H1 (cell line): ENCODE data around the gene DTD1. TPM values are rescaled to one million over a fixed set of nuclear protein-coding genes. Genes with fewer than 3 reads are reported as not detected.

Experiments
- EP300 ChIP-seq, 2 experiments: IDR thresholded peaks; 1 replicate in 1 of 2; 2 replicates in 1 of 2; pipeline ENCODE4 v1.6.1; 2011 to 2012; ENCODE audit warnings: low read depth in 2 of 2, low read length in 2 of 2, mild to moderate bottlenecking in 2 of 2, borderline replicate concordance in 1 of 2, inconsistent platforms in 1 of 2, moderate library complexity in 1 of 2
- HDAC2 ChIP-seq, 2 experiments: fragments of 300-600 bp in 1 of 2; sonication (generic) in 1 of 2; IDR thresholded peaks; 2 replicates each; pipeline ENCODE4 v1.6.1; 2011 to 2012; ENCODE audit warnings: low read depth in 2 of 2, low read length in 2 of 2, mild to moderate bottlenecking in 2 of 2, moderate library complexity in 2 of 2, borderline replicate concordance in 1 of 2, inconsistent platforms in 1 of 2
- HDAC6 ChIP-seq: IDR thresholded peaks from one replicate; pipeline ENCODE4 v1.7.1; 2012; ENCODE audit warnings: low read depth, mild to moderate bottlenecking, inconsistent platforms, low read length, moderate library complexity
- NRF1 ChIP-seq: IDR thresholded peaks from 2 replicates; pipeline ENCODE4 v1.6.1; 2011; ENCODE audit warnings: mild to moderate bottlenecking, low read depth, low read length, improper control_type of control experiment
- RAD21 ChIP-seq, 2 experiments: IDR thresholded peaks in 1 of 2; conservative IDR thresholded peaks in 1 of 2; 2 replicates each; pipeline ENCODE4 v1.6.1; 2011; ENCODE audit warnings: low read depth in 2 of 2, low read length in 2 of 2, improper control_type of control experiment in 1 of 2, inconsistent platforms in 1 of 2, mild to moderate bottlenecking in 1 of 2, moderate library complexity in 1 of 2
- RBBP5 ChIP-seq: IDR thresholded peaks from 2 replicates; pipeline ENCODE4 v1.7.1; 2012; ENCODE audit warnings: low read depth, mild to moderate bottlenecking, inconsistent platforms, low read length, moderate library complexity, borderline replicate concordance
- polyA plus RNA-seq, 7 experiments: library from polyadenylated mRNA; depleted of rRNA in 3 of 7; stranded (reverse) in 5 of 7; unstranded in 2 of 7; fragments of >200 nt in 5 of 7; fragments of 200-250 nt in 2 of 7; gene quantifications; 1 replicate in 5 of 7; 2 replicates in 1 of 7; 4 replicates in 1 of 7; pipeline versions ENCODE4 v1.2.1 to v1.2.3, GENCODE V29; 2011 to 2013; ENCODE audit warnings: missing spikeins in 2 of 7, mixed read lengths in 2 of 7
- total RNA-seq: library from RNA; stranded (reverse); fragmentation: NEBNext Ultra II Directional; extraction: Animal tissue kit (Norgen Biotek cat#: 25700); gene quantifications from 2 replicates; pipeline ENCODE4 v1.2.1, GENCODE V29; 2021

The DTD1 gene
- total and polyA plus RNA-seq, 2 of the 8 experiments (the other 6 are each of a cell fraction or from before 2014, with no cell fraction given): 49.7 to 66.6 TPM

DNA sequence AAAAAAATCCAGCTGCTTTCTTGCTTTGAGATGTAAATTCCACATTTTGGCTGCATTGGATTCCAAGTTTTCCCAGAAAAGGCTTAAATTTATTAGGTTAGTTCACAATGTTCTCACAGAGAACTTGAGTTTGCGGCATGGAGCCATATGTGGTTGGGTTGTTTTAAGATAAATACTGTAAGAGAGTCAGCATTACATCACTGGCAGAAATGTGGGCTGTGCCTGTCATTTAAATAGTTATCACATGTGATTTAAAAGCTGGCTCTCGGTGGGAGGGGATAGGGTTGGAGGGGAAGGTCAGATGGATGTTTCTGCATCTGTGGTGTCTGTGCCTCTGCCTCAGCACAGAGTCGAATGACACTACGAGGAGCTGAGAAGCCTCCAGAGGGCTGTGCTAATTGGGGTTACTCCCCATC lies 151.9 kb downstream of the DTD1 start (continued):
- no peak for TF ChIP-seq NRF1
- TF ChIP-seq RAD21 (IDR thresholded peaks at IDR 0.05 in 1 of 2, conservative IDR thresholded peaks at IDR 0.05 in 1 of 2; ENCODE audit: low read depth in 2 of 2, low read length in 2 of 2): no peak
- TF ChIP-seq HDAC6: no peak
- no peak for TF ChIP-seq EP300 (IDR thresholded peaks at IDR 0.05; ENCODE audit: borderline replicate concordance in 1 of 2, low read depth in 2 of 2, low read length in 2 of 2)
- no peak for TF ChIP-seq RBBP5
- TF ChIP-seq HDAC2 (IDR thresholded peaks at IDR 0.05; ENCODE audit: borderline replicate concordance in 1 of 2, low read depth in 2 of 2, low read length in 2 of 2): no peak
